ENCODE data around the gene TIE1. TPM values are rescaled to one million over a fixed set of nuclear protein-coding genes. Genes with fewer than 3 reads are reported as not detected.
A peak's percentile ranks its signal among the peaks of the same experiment; 100 is the strongest.

The TIE1 gene
- total RNA-seq, 1 donor from 2014 or later = 58.0 TPM

DNA sequence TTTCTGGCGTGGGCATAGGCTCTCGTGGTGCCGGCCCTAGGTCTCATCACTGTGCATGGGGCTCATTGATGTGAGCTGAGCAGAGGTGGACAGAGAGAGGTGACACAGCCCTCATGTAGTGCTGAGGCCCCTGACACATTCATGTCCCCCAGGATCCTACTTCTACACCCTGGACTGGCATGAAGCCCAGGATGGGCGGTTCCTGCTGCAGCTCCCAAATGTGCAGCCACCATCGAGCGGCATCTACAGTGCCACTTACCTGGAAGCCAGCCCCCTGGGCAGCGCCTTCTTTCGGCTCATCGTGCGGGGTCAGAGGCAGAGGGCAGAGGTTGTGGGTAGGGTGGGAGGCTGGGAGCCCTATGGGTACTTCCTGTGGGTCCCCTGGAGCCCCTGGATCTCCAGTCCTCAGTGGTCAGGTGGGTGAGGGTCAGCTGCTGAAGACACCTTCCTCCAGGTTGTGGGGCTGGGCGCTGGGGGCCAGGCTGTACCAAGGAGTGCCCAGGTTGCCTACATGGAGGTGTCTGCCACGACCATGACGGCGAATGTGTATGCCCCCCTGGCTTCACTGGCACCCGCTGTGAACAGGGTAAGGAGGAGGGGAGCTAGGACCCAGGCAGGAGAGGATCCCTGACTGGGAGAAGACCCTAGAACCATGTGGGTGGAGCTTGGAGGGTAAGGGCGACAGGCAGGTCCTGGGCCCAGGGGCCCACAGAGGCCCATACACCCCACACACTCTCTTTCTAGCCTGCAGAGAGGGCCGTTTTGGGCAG lies 6.1 kb downstream of the TIE1 start:
- no peak for ATAC-seq
- intact Hi-C loops (cut with DNase I) = no loop called here
- DNase-seq (ENCODE audit: low spot score) = peak; percentile 55

DNA sequence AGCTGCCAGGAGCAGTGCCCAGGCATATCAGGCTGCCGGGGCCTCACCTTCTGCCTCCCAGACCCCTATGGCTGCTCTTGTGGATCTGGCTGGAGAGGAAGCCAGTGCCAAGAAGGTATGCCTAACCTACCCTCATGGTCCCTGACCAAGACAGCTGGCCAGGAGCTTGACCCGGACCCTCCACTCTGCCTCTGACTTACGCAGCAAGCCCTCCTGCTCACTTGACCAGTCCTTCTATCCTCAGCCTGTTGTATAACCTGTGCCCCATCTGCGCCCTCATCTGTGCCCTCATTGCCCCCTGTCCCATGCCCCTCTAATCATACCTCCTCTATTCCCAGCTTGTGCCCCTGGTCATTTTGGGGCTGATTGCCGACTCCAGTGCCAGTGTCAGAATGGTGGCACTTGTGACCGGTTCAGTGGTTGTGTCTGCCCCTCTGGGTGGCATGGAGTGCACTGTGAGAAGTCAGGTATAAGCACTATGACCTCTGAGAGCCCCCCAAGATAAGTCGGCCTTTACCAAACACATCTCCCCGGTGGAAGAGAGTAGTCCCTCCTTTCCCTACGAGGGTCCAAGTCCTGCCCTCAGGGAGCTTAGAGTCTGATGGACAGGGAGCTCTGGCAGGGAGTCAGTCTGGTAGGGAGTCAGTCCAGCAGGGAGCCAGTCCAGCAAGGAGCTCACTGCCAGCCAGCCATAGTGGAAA lies 6.8 kb downstream of the TIE1 start:
- intact Hi-C loops (cut with DNase I) = no loop called here
- ATAC-seq (no peak), DNase-seq (ENCODE audit: low spot score) (peak; percentile 42)

DNA sequence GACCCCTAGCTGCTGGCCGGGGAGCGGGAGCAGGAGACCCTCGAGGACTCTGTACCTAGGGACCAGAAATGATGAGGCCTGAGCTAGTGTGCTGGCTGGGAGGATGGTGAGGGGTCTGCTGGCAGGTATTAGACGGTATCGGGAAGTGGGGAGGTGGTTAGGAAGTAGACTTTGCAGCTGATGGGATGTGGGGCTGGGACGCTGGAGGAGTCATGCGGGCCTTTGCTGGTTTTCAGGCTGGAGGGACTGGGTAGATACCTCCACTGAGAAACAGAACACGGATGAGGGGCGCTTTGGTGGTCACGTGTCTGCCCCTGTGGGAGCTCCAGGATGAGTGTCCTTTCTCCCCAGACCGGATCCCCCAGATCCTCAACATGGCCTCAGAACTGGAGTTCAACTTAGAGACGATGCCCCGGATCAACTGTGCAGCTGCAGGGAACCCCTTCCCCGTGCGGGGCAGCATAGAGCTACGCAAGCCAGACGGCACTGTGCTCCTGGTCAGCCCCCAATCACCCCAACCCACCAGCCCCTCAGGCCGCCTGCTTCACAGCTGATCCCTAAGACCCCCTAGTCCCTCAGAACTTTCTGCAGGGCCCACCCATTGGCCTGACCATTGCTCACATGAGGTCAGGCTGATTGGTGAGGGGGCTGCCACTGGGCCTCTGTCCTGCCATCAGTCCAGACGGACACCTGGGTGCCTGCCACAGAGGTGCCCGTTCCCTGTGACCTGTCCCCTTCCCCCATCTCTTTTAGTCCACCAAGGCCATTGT lies 8.0 kb downstream of the TIE1 start:
- DNase-seq (ENCODE audit: low spot score) (peak; percentile 46), ATAC-seq (no peak)
- intact Hi-C loops (cut with DNase I) = no loop called here

DNA sequence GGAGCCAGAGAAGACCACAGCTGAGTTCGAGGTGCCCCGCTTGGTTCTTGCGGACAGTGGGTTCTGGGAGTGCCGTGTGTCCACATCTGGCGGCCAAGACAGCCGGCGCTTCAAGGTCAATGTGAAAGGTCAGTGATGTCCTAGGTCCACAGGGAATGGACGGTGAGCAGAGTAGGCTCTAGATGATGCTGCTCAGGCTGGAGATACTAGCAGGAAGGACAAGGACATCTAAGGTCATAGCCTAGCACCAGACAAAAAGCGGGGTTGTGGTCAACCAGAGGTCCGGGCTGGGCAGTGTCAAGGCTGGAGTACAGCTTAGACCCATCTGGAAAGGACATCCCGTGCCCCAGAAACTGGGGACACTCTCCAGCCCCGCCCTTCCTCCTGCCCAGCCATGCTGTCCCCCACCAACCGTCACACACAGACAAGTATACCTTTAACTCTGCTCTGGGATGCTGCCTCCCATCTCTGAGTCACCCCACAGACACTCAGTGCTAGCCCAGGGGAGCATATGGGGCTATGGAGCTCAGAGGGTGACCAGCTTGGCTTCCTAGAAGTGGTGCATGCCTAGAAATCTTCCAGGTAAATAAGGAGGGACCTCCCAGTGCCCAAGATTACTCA lies 8.7 kb downstream of the TIE1 start:
- peak; percentile 45 for DNase-seq (ENCODE audit: low spot score)
- ATAC-seq = no peak
- intact Hi-C loops (cut with DNase I) = no loop called here

DNA sequence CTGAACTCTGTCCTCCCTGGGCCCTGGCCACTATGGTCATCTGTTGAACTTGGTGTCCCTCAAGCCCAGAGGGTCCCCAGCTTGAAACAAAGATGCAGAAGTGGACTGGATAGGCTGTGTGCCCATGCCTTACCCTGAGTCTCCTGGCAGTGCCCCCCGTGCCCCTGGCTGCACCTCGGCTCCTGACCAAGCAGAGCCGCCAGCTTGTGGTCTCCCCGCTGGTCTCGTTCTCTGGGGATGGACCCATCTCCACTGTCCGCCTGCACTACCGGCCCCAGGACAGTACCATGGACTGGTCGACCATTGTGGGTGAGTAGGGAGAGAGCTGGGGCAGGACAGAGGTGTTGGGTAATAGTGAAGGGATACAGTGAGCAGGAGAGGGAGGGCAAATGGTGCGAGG lies 10.7 kb downstream of the TIE1 start:
- peak; percentile 36 for DNase-seq (ENCODE audit: low spot score)
- intact Hi-C loops (cut with DNase I) = no loop called here
- no peak for ATAC-seq

DNA sequence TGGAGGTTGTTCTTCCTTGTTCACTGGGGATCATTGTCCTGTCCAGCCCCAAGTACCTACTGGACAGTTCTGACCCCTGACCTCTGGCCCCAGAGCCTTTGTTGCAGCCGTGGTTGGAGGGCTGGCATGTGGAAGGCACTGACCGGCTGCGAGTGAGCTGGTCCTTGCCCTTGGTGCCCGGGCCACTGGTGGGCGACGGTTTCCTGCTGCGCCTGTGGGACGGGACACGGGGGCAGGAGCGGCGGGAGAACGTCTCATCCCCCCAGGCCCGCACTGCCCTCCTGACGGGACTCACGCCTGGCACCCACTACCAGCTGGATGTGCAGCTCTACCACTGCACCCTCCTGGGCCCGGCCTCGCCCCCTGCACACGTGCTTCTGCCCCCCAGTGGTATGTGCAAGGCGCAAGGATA lies 11.4 kb downstream of the TIE1 start:
- DNase-seq (ENCODE audit: low spot score) (peak; percentile 54), ATAC-seq (no peak)
- intact Hi-C loops (cut with DNase I) = no loop called here

DNA sequence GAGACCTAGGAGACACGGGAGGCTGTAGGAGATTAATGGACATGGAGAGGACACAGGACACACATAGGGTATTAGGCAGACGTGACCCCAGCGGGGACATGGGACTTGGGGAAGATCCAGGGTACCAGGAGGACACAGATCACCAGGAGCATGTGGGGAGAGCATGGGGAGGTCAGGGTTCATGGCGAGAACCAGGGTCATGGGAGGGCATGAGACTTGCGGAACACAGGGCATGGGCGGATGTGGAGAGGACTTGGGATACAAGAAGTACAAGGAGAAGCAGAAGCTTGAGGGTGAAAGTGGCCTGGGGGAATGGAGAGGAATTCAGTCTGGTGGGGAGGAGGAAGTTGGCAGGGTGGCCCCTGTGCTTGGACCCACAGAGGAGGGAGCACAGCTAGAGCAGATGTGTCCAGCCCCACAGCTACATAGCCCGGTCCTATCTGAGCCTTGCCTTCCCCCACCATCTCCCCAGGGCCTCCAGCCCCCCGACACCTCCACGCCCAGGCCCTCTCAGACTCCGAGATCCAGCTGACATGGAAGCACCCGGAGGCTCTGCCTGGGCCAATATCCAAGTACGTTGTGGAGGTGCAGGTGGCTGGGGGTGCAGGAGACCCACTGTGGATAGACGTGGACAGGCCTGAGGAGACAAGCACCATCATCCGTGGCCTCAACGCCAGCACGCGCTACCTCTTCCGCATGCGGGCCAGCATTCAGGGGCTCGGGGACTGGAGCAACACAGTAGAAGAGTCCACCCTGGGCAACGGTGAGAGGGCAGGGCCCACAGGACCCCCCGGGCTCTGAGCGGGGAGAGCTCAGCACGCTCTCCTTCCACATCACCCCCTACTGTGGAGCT lies 12.1 kb downstream of the TIE1 start:
- ATAC-seq = no peak
- intact Hi-C loops (cut with DNase I) = no loop called here
- DNase-seq (ENCODE audit: low spot score) = peak; percentile 47

DNA sequence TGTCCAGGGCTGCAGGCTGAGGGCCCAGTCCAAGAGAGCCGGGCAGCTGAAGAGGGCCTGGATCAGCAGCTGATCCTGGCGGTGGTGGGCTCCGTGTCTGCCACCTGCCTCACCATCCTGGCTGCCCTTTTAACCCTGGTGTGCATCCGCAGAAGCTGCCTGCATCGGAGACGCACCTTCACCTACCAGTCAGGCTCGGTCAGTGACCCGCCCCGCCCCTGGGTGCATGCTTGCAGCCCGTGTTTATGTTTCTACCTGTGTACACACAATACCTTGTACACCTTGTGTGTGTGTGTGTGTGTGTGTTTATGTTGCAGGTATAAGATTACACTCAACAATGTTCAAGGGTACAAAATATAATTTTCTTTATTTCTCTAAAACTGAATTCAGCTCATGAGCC lies 13.0 kb downstream of the TIE1 start:
- intact Hi-C loops (cut with DNase I) = no loop called here
- peak; percentile 45 for DNase-seq (ENCODE audit: low spot score)
- ATAC-seq = no peak

DNA sequence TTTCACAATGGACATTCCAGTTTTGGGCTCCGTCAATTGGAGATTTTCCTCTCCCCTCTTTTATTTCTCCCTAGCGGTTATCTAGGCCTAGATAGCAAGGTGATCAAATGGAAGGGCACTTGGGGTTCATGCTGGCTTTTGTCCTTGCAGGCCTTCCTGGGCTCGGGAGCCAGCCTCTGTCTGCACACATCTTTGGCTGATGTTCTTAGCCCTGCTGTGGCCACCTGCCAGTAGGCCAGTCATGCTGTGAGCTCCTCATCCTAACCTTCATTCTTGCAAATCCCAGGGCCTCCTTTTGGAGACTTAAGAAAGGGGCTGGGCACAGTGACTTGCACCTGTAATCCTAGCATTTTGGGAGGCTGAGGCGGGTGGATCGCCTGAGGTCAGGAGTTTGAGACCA lies 13.5 kb downstream of the TIE1 start:
- DNase-seq (ENCODE audit: low spot score) = peak; percentile 33
- ATAC-seq = no peak

DNA sequence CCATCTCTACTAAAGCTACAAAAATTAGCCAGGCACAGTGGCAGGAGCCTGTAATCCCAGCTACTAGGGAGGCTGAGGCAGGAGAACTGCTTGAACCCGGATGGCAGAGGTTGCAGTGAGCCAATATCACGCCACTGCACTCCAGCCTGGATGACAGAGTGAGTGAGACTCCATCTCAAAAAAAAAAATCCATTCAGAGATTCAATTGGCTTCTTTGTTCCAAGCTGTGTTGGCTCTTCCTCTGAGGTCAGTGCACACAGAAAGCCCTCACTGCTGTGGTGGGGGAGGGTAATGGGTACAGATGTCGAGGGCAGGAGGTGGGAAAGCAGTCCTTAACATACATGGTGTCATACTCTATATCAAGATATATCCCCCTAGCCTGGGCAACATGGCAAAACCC lies 14.7 kb downstream of the TIE1 start:
- intact Hi-C loops (cut with DNase I) = no loop called here
- DNase-seq (ENCODE audit: low spot score) (peak; percentile 31), ATAC-seq (no peak)

More for the DNA sequence above, 13.5 kb downstream of the TIE1 start:
- intact Hi-C loops (cut with DNase I) = no loop called here

DNA sequence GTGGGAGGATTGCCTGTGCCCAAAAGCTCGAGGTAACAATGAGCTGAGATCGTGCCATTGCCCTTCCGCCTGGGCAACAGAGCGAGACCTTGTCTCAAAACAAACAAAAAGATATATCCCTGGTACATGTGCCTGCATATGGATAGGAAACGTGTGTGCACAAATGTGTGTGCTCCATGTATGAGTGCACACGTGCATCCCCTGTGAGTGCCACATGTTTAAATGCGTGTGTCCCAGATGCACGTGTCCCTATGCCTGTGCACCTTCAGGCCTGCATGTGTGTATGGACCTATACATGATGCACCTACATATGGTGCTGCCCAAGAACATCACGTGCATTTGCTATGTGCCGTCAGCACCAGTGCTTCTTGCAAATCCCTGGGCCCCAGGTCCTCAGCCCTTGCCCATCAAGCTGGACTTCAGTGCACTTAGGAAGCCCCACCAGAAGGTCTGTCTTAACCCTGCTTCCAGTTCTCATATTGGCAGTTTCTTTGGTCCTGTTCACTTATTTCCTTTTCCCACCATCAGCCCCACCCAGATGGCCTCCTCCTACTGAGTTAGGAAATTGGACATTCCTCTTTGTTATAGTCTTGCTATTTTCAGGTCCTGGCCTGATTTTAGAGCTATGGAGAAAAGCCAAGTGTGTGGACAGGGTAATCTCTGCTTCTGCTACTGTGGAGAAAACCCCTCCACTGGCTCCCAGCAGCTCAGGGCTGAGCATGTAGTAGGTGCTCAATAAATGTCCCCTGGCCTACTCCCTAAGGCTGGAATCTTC lies 15.4 kb downstream of the TIE1 start:
- DNase-seq (ENCODE audit: low spot score) = peak; percentile 27
- no peak for ATAC-seq
- intact Hi-C loops (cut with DNase I) = no loop called here

DNA sequence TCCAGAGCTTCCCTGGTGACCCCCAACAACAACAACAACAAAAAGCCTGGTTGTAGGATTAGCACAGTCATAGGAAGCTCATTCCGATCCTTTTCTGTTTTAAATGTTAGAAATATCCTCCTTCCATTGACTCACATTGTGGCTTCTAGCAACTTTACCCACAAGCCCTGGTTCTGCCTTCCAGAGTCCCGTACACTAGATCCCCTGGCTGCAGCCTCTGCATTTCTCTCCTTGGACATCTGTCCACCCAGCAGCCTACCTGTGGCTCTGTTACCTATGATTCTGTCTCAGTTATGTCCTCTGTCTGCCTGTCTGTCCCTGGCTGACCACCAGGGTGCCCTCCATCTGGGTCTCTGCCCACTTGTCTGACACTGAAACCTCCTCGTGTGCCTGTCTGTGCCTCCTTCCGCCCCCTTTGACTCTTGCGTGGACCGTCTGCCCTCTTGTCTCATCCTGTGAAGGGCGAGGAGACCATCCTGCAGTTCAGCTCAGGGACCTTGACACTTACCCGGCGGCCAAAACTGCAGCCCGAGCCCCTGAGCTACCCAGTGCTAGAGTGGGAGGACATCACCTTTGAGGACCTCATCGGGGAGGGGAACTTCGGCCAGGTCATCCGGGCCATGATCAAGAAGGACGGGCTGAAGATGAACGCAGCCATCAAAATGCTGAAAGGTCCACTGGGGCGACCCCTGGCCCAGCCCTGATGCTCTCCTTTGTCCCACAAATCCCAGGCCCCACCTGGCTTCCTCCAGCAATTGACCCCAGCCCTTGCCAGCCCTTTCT lies 16.1 kb downstream of the TIE1 start:
- intact Hi-C loops (cut with DNase I) = no loop called here
- DNase-seq (ENCODE audit: low spot score) (peak; percentile 54), ATAC-seq (no peak)

DNA sequence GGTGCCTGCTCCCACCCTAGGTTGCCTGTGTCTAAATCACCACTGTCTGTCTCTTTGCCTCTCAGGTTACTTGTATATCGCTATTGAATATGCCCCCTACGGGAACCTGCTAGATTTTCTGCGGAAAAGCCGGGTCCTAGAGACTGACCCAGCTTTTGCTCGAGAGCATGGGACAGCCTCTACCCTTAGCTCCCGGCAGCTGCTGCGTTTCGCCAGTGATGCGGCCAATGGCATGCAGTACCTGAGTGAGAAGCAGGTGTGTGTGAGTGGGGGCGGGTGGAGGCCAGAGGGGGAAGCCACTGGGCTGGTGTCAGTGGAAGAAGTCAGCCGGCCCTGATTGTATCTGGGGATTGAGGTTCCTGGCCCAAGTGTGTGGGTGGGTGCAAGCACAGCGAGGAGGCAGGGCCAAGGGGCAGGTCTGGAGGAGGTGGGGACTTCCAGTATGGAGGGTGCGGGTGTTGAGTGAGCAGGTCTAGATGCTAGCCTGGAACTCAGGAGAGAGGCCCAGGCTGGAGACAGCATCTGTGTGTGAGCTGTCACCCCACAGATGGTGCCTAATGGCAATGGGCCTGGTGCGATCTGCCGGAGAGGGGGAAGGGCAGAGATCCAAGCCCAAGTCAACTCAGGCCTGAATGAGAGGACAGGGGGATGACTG lies 17.2 kb downstream of the TIE1 start:
- ATAC-seq (no peak), DNase-seq (ENCODE audit: low spot score) (peak; percentile 54)
- intact Hi-C loops (cut with DNase I) = no loop called here

DNA sequence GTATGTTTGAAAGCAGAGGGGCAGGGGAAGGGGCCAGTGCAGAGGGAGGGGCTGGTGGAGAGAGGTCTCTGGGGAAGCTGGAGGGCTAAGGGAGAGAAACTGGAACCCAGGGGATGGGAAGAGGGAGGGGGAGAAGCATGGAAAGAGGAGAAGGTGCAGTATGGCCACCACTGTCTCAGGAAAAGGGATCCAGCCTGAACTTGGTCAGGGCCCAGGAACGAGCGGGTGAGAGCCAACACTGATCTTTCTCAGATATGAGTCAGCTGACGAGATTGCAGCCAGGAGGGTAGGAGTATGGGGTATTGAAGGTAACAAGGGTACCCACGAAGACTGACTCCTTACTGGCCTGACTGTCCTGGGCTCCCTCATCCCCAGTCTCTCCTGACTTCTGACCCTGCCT lies 18.0 kb downstream of the TIE1 start:
- intact Hi-C loops (cut with DNase I) = no loop called here
- ATAC-seq (peak; percentile 29), DNase-seq (ENCODE audit: low spot score) (peak; percentile 50)

DNA sequence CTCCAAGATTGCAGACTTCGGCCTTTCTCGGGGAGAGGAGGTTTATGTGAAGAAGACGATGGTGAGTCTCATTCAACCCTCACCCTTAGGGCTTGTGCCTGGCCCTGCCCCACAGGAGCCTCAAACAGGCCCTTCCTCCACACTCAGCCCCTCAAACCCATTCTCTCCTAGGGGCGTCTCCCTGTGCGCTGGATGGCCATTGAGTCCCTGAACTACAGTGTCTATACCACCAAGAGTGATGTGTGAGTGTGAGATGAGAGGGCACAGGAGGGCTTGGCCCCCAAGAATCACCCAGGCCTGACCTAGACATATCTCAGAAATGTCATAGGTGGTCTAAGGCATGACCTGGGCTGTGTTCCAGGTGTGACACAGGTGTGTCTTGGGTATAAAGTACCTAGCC lies 18.5 kb downstream of the TIE1 start:
- DNase-seq (ENCODE audit: low spot score) (peak; percentile 19), ATAC-seq (peak; percentile 12)
- intact Hi-C loops (cut with DNase I) = no loop called here

DNA sequence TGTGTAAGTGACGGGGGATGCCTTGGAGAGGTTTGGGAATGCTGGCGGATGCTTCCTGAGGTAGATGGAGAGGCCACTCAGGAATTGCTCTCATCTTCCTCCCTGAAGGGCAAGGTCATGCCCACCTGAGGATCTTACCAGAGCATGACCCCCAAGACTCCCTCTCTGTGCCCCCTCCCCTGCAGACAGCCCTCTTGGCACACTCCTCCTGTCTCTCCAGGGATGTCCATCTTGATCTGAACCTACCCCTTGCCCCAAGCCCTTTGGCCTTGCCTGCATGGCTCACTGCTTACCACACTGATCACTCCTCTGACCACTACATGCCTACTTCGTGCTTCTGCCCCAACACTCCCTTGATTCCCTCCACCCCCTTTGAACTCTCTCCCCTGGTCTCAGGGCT lies 19.0 kb downstream of the TIE1 start:
- intact Hi-C loops (cut with DNase I) = no loop called here
- ATAC-seq (no peak), DNase-seq (ENCODE audit: low spot score) (peak; percentile 30)

Data from sciatic nerve (tissue), 2 donors.